GM19193 (cell line): Measurements from ENCODE around the gene MARCHF10.

Source experiments
- POLR2A ChIP-seq: IDR thresholded peaks from 4 replicates; pipeline ENCODE4 v1.6.1; 2011; ENCODE audit not compliant: insufficient read depth, insufficient read length; ENCODE audit errors: extremely low read depth

The MARCHF10 gene

GRCh38 chr17:62749926-62750325 is 58.2 kb downstream of the MARCHF10 start:
- TF ChIP-seq POLR2A, result no peak

DNA sequence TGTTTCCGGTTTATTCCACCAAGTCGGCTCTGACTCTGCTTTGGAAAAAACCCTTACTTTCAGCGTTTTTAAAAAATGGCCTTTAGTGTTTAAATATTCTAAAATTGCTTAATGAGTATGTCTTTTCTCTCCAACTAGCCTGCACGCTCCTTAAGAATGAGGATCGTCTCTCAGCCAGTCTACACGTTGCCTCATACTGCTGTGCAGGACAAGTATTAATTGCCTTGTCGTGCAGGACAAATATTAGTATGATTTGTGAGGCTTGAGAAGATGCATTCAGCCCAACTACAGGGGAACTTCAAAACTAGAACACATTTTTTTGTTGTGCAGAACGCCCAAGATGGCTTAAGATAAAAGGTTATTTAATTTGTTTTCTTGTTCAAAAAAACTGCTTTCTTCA is 61.2 kb downstream of the MARCHF10 start:
- TF ChIP-seq POLR2A, result no peak

GRCh38 chr17:62745806-62746205 is 62.3 kb downstream of the MARCHF10 start:
- no peak for TF ChIP-seq POLR2A

GRCh38 chr17:62744259-62744658 is 63.9 kb downstream of the MARCHF10 start:
- TF ChIP-seq POLR2A, result no peak

DNA sequence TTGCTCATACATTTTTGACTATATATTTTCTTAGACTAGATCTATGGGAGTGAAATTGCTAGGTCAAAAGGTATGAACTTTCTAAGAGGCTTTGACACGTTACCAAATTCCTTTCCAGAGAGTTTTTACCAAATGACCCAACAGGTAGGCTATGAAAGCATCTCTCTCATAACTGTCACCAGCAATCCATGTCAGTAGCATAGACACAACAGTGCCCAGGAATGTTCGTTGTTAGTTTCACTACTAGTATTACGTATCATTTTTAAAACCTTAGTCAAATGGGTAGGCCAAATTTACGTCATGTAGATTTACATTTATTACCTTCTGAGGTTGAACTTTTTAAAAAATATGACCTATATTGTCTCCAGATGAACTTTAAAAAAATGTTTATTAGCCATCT is 66.8 kb downstream of the MARCHF10 start:
- TF ChIP-seq POLR2A, result no peak

DNA sequence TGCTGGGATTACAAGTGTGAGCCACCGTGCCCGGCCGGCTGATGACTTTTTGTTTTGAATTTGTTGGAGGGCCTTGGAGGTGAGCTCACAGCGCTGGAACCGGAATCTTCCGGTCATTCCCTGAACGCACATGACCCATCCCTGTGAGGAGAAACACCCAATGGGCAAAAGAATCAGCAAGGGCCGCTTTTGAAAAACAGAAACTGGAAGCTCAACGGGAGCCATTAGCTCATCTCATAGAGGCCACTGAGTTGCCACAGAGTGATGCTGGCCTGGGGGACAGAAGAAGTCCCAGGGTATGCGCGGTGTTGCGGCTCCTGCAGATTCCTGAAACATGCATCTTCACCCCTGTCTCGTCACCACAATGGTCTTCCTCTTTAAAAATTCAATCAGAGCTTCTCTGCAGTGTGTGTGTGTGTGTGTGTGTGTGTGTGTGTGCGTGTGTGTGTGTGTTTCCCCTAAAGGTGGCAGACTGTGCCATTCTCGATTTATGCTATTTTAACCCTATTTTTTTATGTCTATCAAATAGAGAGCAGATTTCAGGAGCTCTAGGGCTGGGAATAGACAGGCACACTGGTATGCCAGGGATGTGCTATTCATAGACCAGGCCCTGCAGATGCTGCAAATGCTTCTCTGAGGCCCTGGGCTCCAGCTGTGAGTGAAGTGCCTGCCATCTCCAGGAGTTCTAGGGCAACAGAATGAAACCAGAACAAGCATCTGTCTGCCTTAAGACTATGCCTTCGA is 68.3 kb downstream of the MARCHF10 start:
- no peak for TF ChIP-seq POLR2A

GRCh38 chr17:62738281-62738680 is 69.8 kb downstream of the MARCHF10 start:
- TF ChIP-seq POLR2A, result no peak

DNA sequence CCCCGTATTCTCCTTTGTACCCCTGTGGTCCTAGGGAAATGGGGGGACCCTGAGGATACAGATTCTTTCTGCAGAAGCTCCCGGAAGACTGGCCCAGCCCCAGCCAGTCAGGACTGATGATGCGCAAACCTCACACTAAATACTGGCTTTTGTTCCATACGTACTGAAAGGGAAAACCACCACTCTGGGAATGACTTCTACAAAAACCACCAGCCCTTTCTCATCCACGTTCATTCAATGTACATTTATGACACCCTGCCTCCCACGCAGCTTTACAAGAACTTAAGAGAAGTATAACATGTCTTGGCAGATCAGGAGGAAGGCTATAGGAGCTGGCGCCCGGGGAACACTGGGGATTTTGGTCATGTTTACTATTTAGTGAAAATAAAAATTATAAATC is 70.6 kb downstream of the MARCHF10 start:
- TF ChIP-seq POLR2A, result no peak

DNA sequence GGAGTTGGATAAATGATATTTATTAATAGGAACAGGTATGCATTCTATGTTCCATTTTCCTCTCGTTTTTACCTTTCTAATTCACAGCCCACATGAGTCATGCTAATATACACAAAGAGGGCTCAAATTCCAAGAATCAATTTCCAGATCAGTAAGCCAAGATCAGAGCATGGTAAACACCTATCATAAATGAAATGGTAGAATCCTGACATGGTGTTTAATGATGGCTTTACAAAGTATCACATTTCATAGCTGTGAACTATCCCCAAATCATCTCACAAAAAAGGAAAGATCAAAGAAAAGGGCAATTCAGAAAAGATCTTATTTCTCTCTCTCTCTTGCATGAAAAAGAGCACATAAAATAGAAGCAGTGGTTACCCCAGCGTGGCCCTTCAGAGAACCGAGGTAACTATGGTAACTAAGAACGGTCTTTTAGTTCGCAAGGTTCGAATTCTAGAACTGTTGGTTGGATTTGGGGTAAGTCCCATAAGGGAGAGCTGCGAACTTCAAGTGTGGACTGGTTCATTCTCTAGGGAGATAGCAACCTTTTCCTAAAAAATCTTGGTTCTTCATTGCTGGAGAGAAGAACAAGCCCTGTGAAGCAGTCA is 73.0 kb downstream of the MARCHF10 start:
- no peak for TF ChIP-seq POLR2A

- no peak for TF ChIP-seq POLR2A
Measured at GRCh38 chr17:62732125-62732524, 76.0 kb downstream of the MARCHF10 start.

- TF ChIP-seq POLR2A, result no peak
Measured at GRCh38 chr17:62727916-62728672, 80.0 kb downstream of the MARCHF10 start.

- TF ChIP-seq POLR2A, result no peak
Measured at GRCh38 chr17:62725791-62726249, 82.3 kb downstream of the MARCHF10 start.

- no peak for TF ChIP-seq POLR2A
Measured at GRCh38 chr17:62724398-62725146, 83.5 kb downstream of the MARCHF10 start.

GRCh38 chr17:62723842-62724241 is 84.3 kb downstream of the MARCHF10 start:
- no peak for TF ChIP-seq POLR2A

- TF ChIP-seq POLR2A, result no peak
Measured at GRCh38 chr17:62722625-62723024, 85.5 kb downstream of the MARCHF10 start.

GRCh38 chr17:62720126-62720850 is 87.8 kb downstream of the MARCHF10 start:
- TF ChIP-seq POLR2A, result no peak
